GM23338 (cell line): Measurements from ENCODE around the gene C4BPA. TPM values are rescaled to one million over a fixed set of nuclear protein-coding genes. Genes with fewer than 3 reads are reported as not detected.

Experiments used
- ATAC-seq: fragments of 200-7000 bp; cut with Tn5 transposase; 3 replicates; pipeline ENCODE4 v1.9.1; 2020
- DNase-seq: peaks from one replicate; pipeline ENCODE4 v3.0.0-alpha.2; 2015; ENCODE audit warnings: low spot score
- H2AFZ ChIP-seq: fragments of 200-600 bp; sonication (generic); 2 replicates; pipeline ENCODE4 v1.8.0; 2016; ENCODE audit warnings: antibody characterized with exemption, mild to moderate bottlenecking, moderate library complexity
- H3F3A ChIP-seq: fragments of 200-600 bp; sonication (generic); replicated peaks from 2 replicates; pipeline ENCODE4 v1.8.0; 2017; ENCODE audit warnings: antibody characterized with exemption, mixed run types, low read depth
- H3K27ac ChIP-seq: fragments of 200-600 bp; sonication (generic); 2 replicates; pipeline ENCODE4 v1.6.1; 2016; ENCODE audit warnings: low read depth
- H3K27me3 ChIP-seq: fragments of 200-600 bp; sonication (generic); 2 replicates; pipeline ENCODE4 v1.8.0; 2016; ENCODE audit warnings: mild to moderate bottlenecking, mixed run types, moderate library complexity; ENCODE audit not compliant: insufficient read depth
- H3K36me3 ChIP-seq: fragments of 200-600 bp; sonication (generic); 2 replicates; pipeline ENCODE4 v1.8.0; 2016; ENCODE audit warnings: mild to moderate bottlenecking; ENCODE audit not compliant: insufficient read depth
- H3K4me1 ChIP-seq: fragments of 200-600 bp; sonication (generic); 2 replicates; pipeline ENCODE4 v1.8.0; 2016; ENCODE audit warnings: mild to moderate bottlenecking, moderate library complexity; ENCODE audit not compliant: insufficient read depth
- H3K4me2 ChIP-seq: fragments of 200-600 bp; sonication (generic); 2 replicates; pipeline ENCODE4 v1.7.1; 2017; ENCODE audit warnings: mixed run types
- H3K4me3 ChIP-seq: fragments of 200-600 bp; sonication (generic); 2 replicates; pipeline ENCODE4 v1.6.1; 2016; ENCODE audit warnings: mixed run types
- H3K79me2 ChIP-seq: fragments of 200-600 bp; sonication (generic); replicated peaks from 2 replicates; pipeline ENCODE4 v1.8.0; 2017; ENCODE audit warnings: mild to moderate bottlenecking; ENCODE audit not compliant: insufficient read depth
- H3K9me2 ChIP-seq: fragments of 200-600 bp; sonication (generic); 2 replicates; pipeline ENCODE4 v1.8.0; 2017; ENCODE audit not compliant: insufficient read depth
- H4K20me1 ChIP-seq: fragments of 200-600 bp; sonication (generic); replicated peaks from 2 replicates; pipeline ENCODE4 v1.8.0; 2017; ENCODE audit warnings: mild to moderate bottlenecking; ENCODE audit not compliant: insufficient read depth
- H3K27ac Mint-ChIP-seq: 2 replicates; pipeline ENCODE4 v1.8.0; 2020; ENCODE audit warnings: inconsistent platforms, mild to moderate bottlenecking, moderate library complexity, mixed read lengths
- H3K27me3 Mint-ChIP-seq: 3 replicates; pipeline ENCODE4 v1.8.0; 2022; ENCODE audit warnings: low read depth, mild to moderate bottlenecking, moderate library complexity, mixed read lengths, inconsistent platforms; ENCODE audit not compliant: insufficient read depth, poor library complexity
- H3K36me3 Mint-ChIP-seq: 3 replicates; pipeline ENCODE4 v1.8.0; 2021; ENCODE audit warnings: low read depth, mild to moderate bottlenecking, inconsistent platforms, moderate library complexity, mixed read lengths
- H3K4me1 Mint-ChIP-seq: 3 replicates; pipeline ENCODE4 v1.8.0; 2020; ENCODE audit warnings: mild to moderate bottlenecking, inconsistent platforms, mixed read lengths
- H3K4me3 Mint-ChIP-seq: 3 replicates; pipeline ENCODE4 v1.8.0; 2021; ENCODE audit warnings: moderate library complexity, mild to moderate bottlenecking, inconsistent platforms, mixed read lengths
- H3K9me3 Mint-ChIP-seq: 3 replicates; pipeline ENCODE4 v1.8.0; 2020; ENCODE audit warnings: moderate library complexity, mild to moderate bottlenecking, inconsistent platforms, mixed read lengths
- CREB1 ChIP-seq: fragments of 250-450 bp; sonication (Bioruptor Pico); IDR thresholded peaks from 2 replicates; pipeline ENCODE4 v1.5.0; 2020; ENCODE audit warnings: low read depth, mild to moderate bottlenecking, moderate library complexity
- CTCF ChIP-seq, 2 experiments: fragments of 200-600 bp in 1 of 2; sonication (generic) in 1 of 2; conservative IDR thresholded peaks; 2 replicates each; pipeline versions ENCODE4 v1.5.1 to v1.6.1; 2016 to 2017; ENCODE audit warnings: antibody characterized with exemption in 2 of 2, low read depth in 2 of 2, mild to moderate bottlenecking in 2 of 2, moderate library complexity in 1 of 2
- ETS1 ChIP-seq: IDR thresholded peaks from 2 replicates; pipeline ENCODE4 v1.6.1; 2016; ENCODE audit warnings: antibody characterized with exemption
- EZH2 ChIP-seq: fragments of 200-600 bp; sonication (generic); IDR thresholded peaks from one replicate; pipeline ENCODE4 v1.8.0; 2017; ENCODE audit warnings: antibody characterized with exemption, mild to moderate bottlenecking, low read depth; ENCODE audit not compliant: unreplicated experiment
- EZH2phosphoT487 ChIP-seq: fragments of 200-600 bp; sonication (generic); IDR thresholded peaks from one replicate; pipeline ENCODE4 v1.8.1; 2018; ENCODE audit warnings: antibody characterized with exemption; ENCODE audit not compliant: unreplicated experiment
- JUNB ChIP-seq: IDR thresholded peaks from one replicate; pipeline ENCODE4 v1.6.1; 2016; ENCODE audit warnings: antibody characterized with exemption; ENCODE audit not compliant: unreplicated experiment
- NANOG ChIP-seq: IDR thresholded peaks from 2 replicates; pipeline ENCODE4 v1.6.1; 2016; ENCODE audit warnings: antibody characterized with exemption, borderline replicate concordance
- POLR2AphosphoS5 ChIP-seq: IDR thresholded peaks from 2 replicates; pipeline ENCODE4 v1.6.1; 2016; ENCODE audit warnings: antibody characterized with exemption, low read depth
- REST ChIP-seq: IDR thresholded peaks from one replicate; pipeline ENCODE4 v1.6.1; 2018; ENCODE audit warnings: antibody characterized with exemption; ENCODE audit not compliant: unreplicated experiment
- STAT1 ChIP-seq: IDR thresholded peaks from one replicate; pipeline ENCODE4 v1.6.1; 2016; ENCODE audit warnings: antibody characterized with exemption; ENCODE audit not compliant: unreplicated experiment
- ZNF114 ChIP-seq: fragments of 250-450 bp; sonication (Bioruptor Pico); IDR thresholded peaks from 2 replicates; pipeline ENCODE4 v1.5.0; 2020; ENCODE audit warnings: mild to moderate bottlenecking, moderate library complexity
- ZNF331 ChIP-seq: fragments of 250-450 bp; sonication (Bioruptor Pico); IDR thresholded peaks from 2 replicates; pipeline ENCODE4 v1.5.0; 2020; ENCODE audit warnings: low read depth, mild to moderate bottlenecking, moderate library complexity
- ZNF462 ChIP-seq: fragments of 250-450 bp; sonication (Bioruptor Pico); IDR thresholded peaks from 2 replicates; pipeline ENCODE4 v1.5.0; 2020; ENCODE audit warnings: mild to moderate bottlenecking, moderate library complexity
- polyA plus RNA-seq: library from polyadenylated mRNA; unstranded; fragments of >200 nt; fragmentation: Nextera tagmentation; extraction: Ambion mirVana; gene quantifications from 2 replicates; pipeline ENCODE4 v1.2.1, GENCODE V29; 2016
- total RNA-seq: library from RNA; depleted of rRNA; stranded (reverse); fragments of >200 nt; shearing (Covaris generic); gene quantifications from 2 replicates; pipeline ENCODE4 v1.2.3, GENCODE V29; 2014

C4BPA gene
- total and polyA plus RNA-seq, 2 experiments from 2014 or later, result not detected

GRCh38 chr1:207156826-207157225 is 52.8 kb downstream of the C4BPA start:
- H4K20me1 ChIP-seq, result no peaks in the 10 kb centered on the region
- H3K4me3 ChIP-seq, result no peak overlapping the region
- no peaks in the 10 kb centered on the region for H3K4me1 ChIP-seq
- DNase-seq (no peak), ATAC-seq (no peak)
- Mint-ChIP-seq H3K9me3 (0 out of 3 replicates have a peak, but pooled peaks cover 4% of the 10 kb centered on the region), H3K36me3 (no peaks in the 10 kb centered on the region; the same call in 2 of the 3 replicates), H3K27ac (no peak overlapping the region), H3K27me3 (no peaks in the 10 kb centered on the region), H3K4me3 (no peak overlapping the region), H3K4me1 (no peaks in the 10 kb centered on the region)
- H3K4me2 ChIP-seq, result no peak overlapping the region
- no peaks in the 10 kb centered on the region; the same call in 1 of the 2 replicates for H3K9me2 ChIP-seq
- no peak for TF ChIP-seq POLR2AphosphoS5
- TF ChIP-seq STAT1, result no peak
- no peak for TF ChIP-seq EZH2
- no peak for TF ChIP-seq EZH2phosphoT487
- no peak for TF ChIP-seq ZNF114 (CRISPR knock-in tag)
- TF ChIP-seq REST, result no peak
- no peak for TF ChIP-seq CTCF (conservative IDR thresholded peaks at IDR 0.05; ENCODE audit: low read depth in 2 of 2)
- TF ChIP-seq ZNF331, result no peak
- no peak for TF ChIP-seq JUNB
- TF ChIP-seq NANOG, result no peak
- no peak for TF ChIP-seq CREB1 (CRISPR knock-in tag)
- no peak for TF ChIP-seq ETS1
- TF ChIP-seq ZNF462 (CRISPR knock-in tag), result no peak
- no peaks in the 10 kb centered on the region for H3F3A ChIP-seq
- H3K79me2 ChIP-seq, result no peaks in the 10 kb centered on the region
- H3K36me3 ChIP-seq, result no peaks in the 10 kb centered on the region
- H3K27me3 ChIP-seq, result no peaks in the 10 kb centered on the region
- H2AFZ ChIP-seq, result no peak overlapping the region
- no peak overlapping the region for H3K27ac ChIP-seq
